ENCODE results near the gene ZNF214.
"Not testable (repeated sequence)": the region's sequence is repeated elsewhere in the genome, so short reads cannot be mapped to it uniquely, and the experiment has no call there.

DNA sequence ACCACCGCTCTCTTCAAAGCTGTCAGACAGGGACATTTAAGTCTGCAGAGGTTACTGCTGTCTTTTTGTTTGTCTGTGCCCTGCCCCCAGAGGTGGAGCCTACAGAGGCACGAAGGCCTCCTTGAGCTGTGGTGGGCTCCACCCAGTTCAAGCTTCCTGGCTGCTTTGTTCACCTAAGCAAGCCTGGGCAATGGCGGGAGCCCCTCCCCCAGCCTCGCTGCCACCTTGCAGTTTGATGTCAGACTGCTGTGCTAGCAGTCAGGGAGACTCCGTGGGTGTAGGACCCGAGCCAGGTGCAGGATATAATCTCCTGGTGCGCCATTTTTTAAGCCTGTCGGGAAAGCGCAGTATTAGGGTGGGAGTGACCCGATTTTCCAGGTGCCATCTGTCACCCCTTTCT is 65.9 kb downstream of the ZNF214 start:
- TF ChIP-seq, protein P1, sequence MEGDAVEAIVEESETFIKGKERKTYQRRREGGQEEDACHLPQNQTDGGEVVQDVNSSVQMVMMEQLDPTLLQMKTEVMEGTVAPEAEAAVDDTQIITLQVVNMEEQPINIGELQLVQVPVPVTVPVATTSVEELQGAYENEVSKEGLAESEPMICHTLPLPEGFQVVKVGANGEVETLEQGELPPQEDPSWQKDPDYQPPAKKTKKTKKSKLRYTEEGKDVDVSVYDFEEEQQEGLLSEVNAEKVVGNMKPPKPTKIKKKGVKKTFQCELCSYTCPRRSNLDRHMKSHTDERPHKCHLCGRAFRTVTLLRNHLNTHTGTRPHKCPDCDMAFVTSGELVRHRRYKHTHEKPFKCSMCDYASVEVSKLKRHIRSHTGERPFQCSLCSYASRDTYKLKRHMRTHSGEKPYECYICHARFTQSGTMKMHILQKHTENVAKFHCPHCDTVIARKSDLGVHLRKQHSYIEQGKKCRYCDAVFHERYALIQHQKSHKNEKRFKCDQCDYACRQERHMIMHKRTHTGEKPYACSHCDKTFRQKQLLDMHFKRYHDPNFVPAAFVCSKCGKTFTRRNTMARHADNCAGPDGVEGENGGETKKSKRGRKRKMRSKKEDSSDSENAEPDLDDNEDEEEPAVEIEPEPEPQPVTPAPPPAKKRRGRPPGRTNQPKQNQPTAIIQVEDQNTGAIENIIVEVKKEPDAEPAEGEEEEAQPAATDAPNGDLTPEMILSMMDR (IDR thresholded peaks at IDR 0.05 in 4 of 5, conservative IDR thresholded peaks at IDR 0.05 in 1 of 5) = not testable (repeated sequence)
- TF ChIP-seq POLR2A (IDR thresholded peaks at IDR 0.05) = not testable (repeated sequence)
